ENCODE measurements around the gene RBM20.
"Not testable (repeated sequence)": the region's sequence is repeated elsewhere in the genome, so short reads cannot be mapped to it uniquely, and the experiment has no call there.

RBM20 gene

GRCh38 chr10:110625951-110626855, 17.9 kb upstream of the RBM20 start:
- no peak for DNase-seq

DNA sequence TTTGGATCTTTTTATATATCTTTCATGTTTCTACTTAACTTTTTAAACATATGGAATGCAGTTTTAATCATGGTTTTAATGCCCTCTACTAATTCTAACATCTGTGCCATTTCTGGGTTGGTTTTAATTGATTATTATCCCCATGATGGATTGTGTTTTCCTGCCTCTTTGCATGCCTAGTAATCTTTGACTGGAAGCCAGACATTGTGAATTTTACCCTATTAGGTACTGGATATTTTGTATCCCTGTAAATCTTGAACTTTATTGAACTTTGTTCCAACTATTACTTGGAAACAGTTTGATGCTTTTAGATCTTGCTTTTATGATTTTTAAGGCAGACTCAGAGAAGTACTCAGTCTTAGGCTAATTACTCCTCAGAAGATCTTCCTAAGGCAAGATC, 16.0 kb upstream of the RBM20 start:
- DNase-seq = no peak

- no peak for DNase-seq
Measured at GRCh38 chr10:110629680-110630191, 14.4 kb upstream of the RBM20 start.

DNA sequence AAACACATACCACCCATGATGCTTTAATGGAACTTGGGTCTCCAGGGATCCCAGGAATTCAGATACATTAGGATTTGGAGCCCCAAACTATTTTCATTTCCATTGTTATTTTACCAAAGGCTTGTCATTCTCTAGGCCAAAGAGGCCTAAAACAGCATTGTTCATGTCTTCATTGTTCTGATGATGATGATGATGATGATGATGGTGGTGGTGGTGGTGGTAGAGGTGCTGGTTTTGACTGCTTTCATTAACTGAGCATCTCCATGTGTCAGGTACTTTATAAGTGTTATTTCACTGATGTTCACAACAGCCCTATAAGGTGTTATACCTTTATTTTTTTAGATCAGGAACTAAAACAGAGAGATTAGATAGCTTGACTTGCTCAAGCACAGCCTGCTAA, 12.2 kb upstream of the RBM20 start:
- DNase-seq = no peak

DNA sequence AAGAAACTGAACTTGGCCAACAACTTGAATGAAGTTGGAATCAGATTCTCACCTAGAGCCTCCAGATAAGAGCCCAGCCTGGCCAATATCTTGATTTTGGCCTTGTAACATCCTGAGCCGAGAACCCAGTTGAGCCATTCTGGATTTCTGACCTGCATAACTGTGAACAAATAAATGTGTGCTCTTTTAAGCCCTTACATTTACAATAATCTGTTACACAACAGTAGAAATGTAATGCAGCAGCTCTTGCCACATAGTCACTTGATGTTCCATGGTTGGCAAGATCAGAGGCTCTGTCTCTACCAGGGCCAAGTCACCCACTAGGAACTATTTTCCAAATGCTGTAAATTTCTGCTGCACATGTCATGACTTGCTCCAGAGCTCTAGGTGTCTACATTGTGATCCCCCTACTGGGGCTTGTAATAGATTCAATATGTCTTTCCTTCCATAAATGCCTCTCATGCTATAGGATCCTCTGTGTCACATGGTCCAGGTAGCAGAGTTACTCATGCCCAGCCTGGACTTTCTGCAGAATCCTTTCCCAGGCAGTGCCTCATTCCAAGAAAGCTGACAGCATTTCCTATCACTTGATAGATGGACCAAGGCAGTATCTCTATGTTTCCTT, 11.4 kb upstream of the RBM20 start:
- DNase-seq = no peak

GRCh38 chr10:110634527-110635209, 9.5 kb upstream of the RBM20 start:
- no peak for DNase-seq

DNA sequence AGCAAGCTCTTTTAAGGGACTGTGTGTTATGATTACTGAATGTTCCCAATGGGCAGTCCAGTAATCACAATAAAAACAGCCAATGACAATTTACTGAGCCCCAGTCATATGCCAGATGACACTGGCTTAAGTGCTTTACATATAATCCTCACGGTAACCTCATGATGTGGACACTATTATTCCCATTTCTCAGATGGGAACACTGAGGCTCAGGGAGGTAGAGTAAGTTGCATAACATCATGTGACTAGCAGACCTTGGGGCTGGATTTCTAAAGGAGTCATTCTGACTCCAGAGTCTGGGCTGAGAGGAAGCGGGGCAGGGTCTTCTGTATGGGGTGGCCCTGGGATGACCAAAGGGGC, 7.6 kb upstream of the RBM20 start:
- DNase-seq = no peak

DNA sequence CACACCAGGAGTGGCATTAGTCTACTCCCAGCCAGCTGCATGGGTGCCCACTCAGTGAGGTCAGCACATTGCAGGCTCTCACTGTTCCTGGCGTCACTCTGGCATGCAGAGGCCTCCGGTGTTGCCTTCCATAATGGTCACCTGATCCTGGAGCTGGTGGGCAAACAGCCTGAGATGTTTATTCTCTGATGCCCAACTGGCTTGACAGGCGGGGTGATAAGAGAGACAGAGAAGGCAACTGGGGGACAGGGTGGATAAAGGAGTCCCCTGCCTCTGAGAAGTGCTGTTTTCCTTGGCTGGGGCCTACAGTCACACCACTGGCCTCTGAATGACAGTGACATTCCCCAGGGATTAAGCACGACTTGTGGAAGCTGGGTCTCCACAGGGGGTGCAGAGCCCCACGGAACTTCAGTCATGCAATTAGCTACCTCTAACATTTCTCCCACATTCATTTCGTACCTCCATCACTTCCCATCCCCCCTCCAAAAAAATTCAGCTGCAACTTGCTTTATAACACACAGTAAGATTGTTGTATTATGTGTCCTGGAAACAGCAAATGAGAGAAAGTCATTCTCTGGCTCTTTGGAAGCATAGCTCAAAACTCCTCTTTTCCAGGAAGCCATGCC, 7.1 kb upstream of the RBM20 start:
- DNase-seq = no peak

DNA sequence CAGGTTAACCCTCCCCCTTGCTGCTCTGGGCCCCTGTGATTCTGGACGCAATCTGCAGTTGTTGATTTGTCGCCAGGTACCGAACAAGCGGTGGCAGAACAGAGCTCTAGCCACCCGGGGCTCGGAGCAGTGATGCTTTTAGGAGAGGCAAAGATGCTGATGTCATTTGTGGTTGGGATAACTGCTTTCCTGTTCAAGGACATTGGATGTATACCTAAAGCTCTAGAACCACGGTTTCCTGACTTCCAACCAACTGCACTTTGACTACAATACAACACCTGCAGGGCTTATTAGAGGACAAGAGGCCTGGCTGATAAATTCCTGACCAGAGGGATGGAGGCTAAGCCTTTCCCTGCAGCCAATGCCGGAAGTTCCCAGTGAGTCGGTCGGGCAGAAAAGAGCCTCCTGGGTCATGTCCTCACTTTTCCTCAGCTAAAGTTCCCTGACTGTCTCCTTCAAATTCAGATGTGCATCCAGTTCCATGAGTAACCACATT, 6.5 kb upstream of the RBM20 start:
- DNase-seq = no peak

DNA sequence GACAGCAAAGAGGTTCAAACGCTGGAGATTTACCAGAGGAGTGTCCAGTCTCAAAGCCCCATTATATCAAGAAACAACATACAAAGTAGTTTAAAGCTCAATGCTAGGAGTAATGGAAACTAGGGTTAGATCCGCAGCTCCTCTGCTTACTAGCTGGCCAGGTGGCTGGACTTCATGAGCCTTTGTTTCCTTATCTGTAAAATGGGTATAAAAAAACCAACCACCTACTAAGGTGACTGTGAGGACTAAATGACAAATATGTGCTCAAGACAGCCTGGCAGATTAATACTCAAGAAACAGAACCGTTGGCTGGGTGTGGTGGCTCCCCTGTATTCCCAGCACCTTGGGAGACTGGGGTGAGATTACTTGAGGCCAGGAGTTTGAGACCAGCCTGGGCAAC, 5.8 kb upstream of the RBM20 start:
- no peak for DNase-seq

- DNase-seq = not testable (repeated sequence)
Measured at GRCh38 chr10:110639046-110639445, 5.1 kb upstream of the RBM20 start.

DNA sequence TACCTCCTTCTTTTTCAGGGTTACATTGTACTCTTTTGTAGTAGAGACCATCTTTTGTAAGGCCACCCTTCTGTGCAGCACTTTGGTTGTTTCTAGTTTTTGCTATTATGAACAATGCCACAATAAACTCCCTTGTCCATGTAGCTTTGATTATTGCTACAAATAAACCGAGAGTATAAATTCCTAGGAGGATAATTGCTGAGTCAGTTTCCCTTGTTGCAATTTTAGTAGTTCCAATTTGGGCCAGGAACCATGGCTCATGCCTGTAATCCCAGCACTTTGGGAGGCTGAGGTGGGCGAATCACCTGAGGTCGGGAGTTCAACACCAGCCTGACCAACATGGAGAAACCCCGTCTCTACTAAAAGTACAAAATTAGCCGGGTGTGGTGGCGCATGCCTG, 4.3 kb upstream of the RBM20 start:
- DNase-seq = not testable (repeated sequence)

- DNase-seq = no peak
Measured at GRCh38 chr10:110641256-110641655, 2.9 kb upstream of the RBM20 start.

DNA sequence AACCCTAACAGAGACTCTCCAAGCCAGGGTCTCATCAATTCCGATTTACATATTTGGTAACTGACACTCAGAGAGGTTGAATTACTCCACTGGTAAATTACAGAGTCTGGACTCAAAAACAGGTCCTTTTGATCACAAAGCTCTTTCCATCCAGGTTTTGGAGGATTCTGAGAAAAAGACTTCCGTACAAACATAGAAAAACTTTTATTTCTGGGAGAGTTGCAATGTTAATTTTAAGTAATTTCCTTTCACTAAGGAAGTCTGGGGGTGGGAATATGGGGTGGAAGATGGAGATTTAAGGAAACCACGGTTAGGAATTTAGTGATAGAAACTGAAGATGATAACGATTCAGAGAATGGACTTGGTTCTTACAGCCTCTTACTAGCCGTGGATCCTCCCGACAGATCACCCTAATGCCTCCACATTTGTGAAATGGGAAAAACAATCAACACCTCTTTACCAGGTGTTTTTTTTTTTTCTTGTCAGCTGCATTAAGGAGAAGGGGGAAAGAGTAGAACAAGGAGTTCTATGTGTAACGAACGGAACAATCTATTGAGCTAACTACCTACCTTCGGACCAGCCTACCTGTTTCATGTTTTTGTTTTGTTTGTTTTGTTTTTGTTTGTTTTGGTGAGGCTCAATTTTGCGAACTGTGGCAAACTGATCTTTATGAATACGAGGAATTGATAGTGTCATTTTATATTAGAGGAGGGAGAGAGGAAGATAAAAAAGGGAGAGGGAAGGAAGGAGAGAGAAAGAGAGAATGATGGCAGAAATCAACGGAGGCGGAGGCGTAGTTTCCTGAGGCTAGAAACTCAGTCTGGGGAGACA, 1.7 kb upstream of the RBM20 start:
- DNase-seq = no peak

GRCh38 chr10:110643035-110643652, 992 bp upstream of the RBM20 start:
- no peak for DNase-seq

GRCh38 chr10:110644598-110645462, 694 bp downstream of the RBM20 start:
- DNase-seq = no peak

GRCh38 chr10:110646417-110647135, 2.4 kb downstream of the RBM20 start:
- no peak for DNase-seq

DNA sequence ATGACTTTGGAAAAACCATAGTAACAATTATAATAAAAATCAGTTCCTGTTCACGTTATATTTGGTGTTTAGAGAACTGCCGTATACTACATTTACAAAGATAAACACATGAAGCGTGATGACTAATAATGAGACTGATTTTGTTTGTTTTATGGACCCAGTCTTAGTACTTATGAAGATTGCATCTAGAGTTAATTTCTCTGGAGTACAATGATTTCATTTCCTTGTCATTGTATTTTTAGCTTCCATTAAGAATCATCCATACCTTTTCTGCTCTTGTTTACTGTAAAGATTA, 2.9 kb downstream of the RBM20 start:
- no peak for DNase-seq

DNA sequence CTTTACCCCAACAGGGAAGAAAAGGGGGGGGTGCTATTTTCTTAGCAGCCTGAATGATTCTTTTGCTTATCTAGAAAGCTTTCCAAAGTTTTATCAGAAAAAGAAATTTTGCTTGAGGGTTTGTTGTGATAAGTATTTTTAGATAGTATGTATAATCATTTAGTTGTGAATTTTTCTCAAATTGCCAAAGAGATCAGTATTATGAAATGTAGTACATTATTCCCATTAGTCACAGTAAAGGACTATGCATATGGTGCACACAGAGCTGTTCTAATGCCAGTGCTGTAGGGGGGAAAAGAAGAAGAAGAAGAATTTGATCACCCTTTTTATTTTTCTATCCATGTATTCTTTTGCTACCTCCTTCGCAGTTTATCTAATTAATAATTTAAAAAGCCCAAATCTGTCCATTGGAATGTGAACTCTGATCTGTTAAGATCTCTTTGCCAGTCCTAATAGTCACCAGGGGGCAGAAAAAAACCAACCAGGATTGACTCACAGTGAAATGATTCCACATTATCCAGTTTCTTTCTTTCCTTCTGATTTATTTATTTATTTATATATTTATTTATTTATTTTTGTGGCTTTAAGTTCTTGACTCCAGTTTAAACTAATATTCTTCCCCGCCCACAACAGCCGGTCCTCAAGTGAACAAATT, 4.7 kb downstream of the RBM20 start:
- DNase-seq = no peak
